Glutamatergic neuron (in vitro differentiated cells): ENCODE measurements around the gene ANKS6. TPM values are rescaled to one million over a fixed set of nuclear protein-coding genes. Genes with fewer than 3 reads are reported as not detected.
A peak's percentile ranks its signal among the peaks of the same experiment; 100 is the strongest.

Experiments used
- DNase-seq: peaks from one replicate; pipeline ENCODE4 v3.0.0; 2022
- H3K27ac Mint-ChIP-seq: one replicate; pipeline ENCODE4 v1.8.0; 2020; ENCODE audit warnings: mild to moderate bottlenecking, mixed read lengths, inconsistent platforms; ENCODE audit not compliant: unreplicated experiment
- H3K27me3 Mint-ChIP-seq: one replicate; pipeline ENCODE4 v1.8.0; 2020; ENCODE audit warnings: mild to moderate bottlenecking, moderate library complexity, mixed read lengths, inconsistent platforms; ENCODE audit not compliant: unreplicated experiment
- H3K36me3 Mint-ChIP-seq: one replicate; pipeline ENCODE4 v1.8.0; 2020; ENCODE audit warnings: mild to moderate bottlenecking, mixed read lengths, inconsistent platforms; ENCODE audit not compliant: unreplicated experiment
- H3K4me1 Mint-ChIP-seq: one replicate; pipeline ENCODE4 v1.8.0; 2020; ENCODE audit warnings: mild to moderate bottlenecking, low read depth, mixed read lengths, inconsistent platforms; ENCODE audit not compliant: unreplicated experiment
- H3K4me3 Mint-ChIP-seq: one replicate; pipeline ENCODE4 v1.8.0; 2020; ENCODE audit warnings: mild to moderate bottlenecking, mixed read lengths, inconsistent platforms; ENCODE audit not compliant: unreplicated experiment
- H3K9me3 Mint-ChIP-seq: one replicate; pipeline ENCODE4 v1.8.0; 2020; ENCODE audit warnings: mild to moderate bottlenecking, moderate library complexity, mixed read lengths, inconsistent platforms; ENCODE audit not compliant: unreplicated experiment
- CTCF ChIP-seq: fragments of 200-600 bp; sonication (generic); IDR thresholded peaks from one replicate; pipeline ENCODE4 v1.5.0; 2021; ENCODE audit not compliant: partially characterized antibody, unreplicated experiment
- total RNA-seq: library from RNA; stranded (reverse); fragmentation: NEBNext Ultra II Directional; extraction: Animal tissue kit (Norgen Biotek cat#: 25700); gene quantifications from one replicate; pipeline ENCODE4 v1.2.1, GENCODE V29; 2021; ENCODE audit not compliant: unreplicated experiment

The ANKS6 gene
- total RNA-seq, 1 donor from 2014 or later, result 15.9 TPM

GRCh38 chr9:98772364-98773155 lies 23.8 kb downstream of the ANKS6 start:
- Mint-ChIP-seq H3K4me1 (peaks cover 15% of the 10 kb centered on the region), H3K36me3 (peaks cover 10% of the 10 kb centered on the region), H3K9me3 (peaks cover 6% of the 10 kb centered on the region), H3K27me3 (peaks cover 2% of the 10 kb centered on the region), H3K27ac (peak overlapping the region; percentile 33), H3K4me3 (no peak overlapping the region)
- no peak for DNase-seq
- no peak for TF ChIP-seq CTCF

- DNase-seq, result no peak
- Mint-ChIP-seq H3K4me1 (peaks cover 9% of the 10 kb centered on the region), H3K36me3 (peaks cover 10% of the 10 kb centered on the region), H3K27ac (no peak overlapping the region), H3K9me3 (peaks cover 6% of the 10 kb centered on the region), H3K4me3 (no peak overlapping the region), H3K27me3 (peaks cover 2% of the 10 kb centered on the region)
- TF ChIP-seq CTCF, result no peak
Measured at GRCh38 chr9:98771209-98771874, 25.0 kb downstream of the ANKS6 start.

- no peak for DNase-seq
- Mint-ChIP-seq H3K27ac (no peak overlapping the region), H3K9me3 (peaks cover 6% of the 10 kb centered on the region), H3K36me3 (peaks cover 10% of the 10 kb centered on the region), H3K4me3 (no peak overlapping the region), H3K4me1 (peaks cover 8% of the 10 kb centered on the region), H3K27me3 (peaks cover 3% of the 10 kb centered on the region)
- no peak for TF ChIP-seq CTCF
Measured at GRCh38 chr9:98770717-98771116, 25.6 kb downstream of the ANKS6 start.

- Mint-ChIP-seq H3K27ac (no peak overlapping the region), H3K9me3 (peaks cover 6% of the 10 kb centered on the region), H3K4me3 (no peak overlapping the region), H3K27me3 (peaks cover 3% of the 10 kb centered on the region), H3K4me1 (peaks cover 5% of the 10 kb centered on the region), H3K36me3 (peaks cover 10% of the 10 kb centered on the region)
- DNase-seq, result no peak
- TF ChIP-seq CTCF, result no peak
Measured at GRCh38 chr9:98768344-98768743, 28.0 kb downstream of the ANKS6 start.

GRCh38 chr9:98767915-98768314 lies 28.4 kb downstream of the ANKS6 start:
- H3K27ac Mint-ChIP-seq, result no peak overlapping the region
- peaks cover 10% of the 10 kb centered on the region for H3K36me3 Mint-ChIP-seq
- DNase-seq, result no peak
- H3K4me3 Mint-ChIP-seq, result no peak overlapping the region
- no peak for TF ChIP-seq CTCF
- peaks cover 6% of the 10 kb centered on the region for H3K9me3 Mint-ChIP-seq
- H3K4me1 Mint-ChIP-seq, result peaks cover 5% of the 10 kb centered on the region
- H3K27me3 Mint-ChIP-seq, result peaks cover 3% of the 10 kb centered on the region
